HL-60 (cell line): ENCODE measurements around the gene VOPP1.

Experiments used
- CTCF ChIP-seq: IDR thresholded peaks from one replicate; pipeline ENCODE4 v1.5.1; 2011; ENCODE audit warnings: low read length, control low read depth, inconsistent platforms; ENCODE audit not compliant: insufficient read depth
- GABPA ChIP-seq: IDR thresholded peaks from 2 replicates; pipeline ENCODE4 v1.6.1; 2012; ENCODE audit warnings: low read depth
- POLR2AphosphoS5 ChIP-seq: IDR thresholded peaks from 2 replicates; pipeline ENCODE4 v1.6.1; 2012; ENCODE audit warnings: low read depth
- SPI1 ChIP-seq: IDR thresholded peaks from 2 replicates; pipeline ENCODE4 v1.6.1; 2012; ENCODE audit warnings: low read depth, mild to moderate bottlenecking, borderline replicate concordance
- TF ChIP-seq, protein P1 (sequence below): IDR thresholded peaks from 2 replicates; pipeline ENCODE4 v1.6.1; 2012; ENCODE audit warnings: low read depth; ENCODE audit not compliant: insufficient replicate concordance

GRCh38 chr7:55473932-55474331 lies 98.4 kb downstream of the VOPP1 start:
- TF ChIP-seq CTCF, result no peak
- no peak for TF ChIP-seq POLR2AphosphoS5
- TF ChIP-seq, protein P1, sequence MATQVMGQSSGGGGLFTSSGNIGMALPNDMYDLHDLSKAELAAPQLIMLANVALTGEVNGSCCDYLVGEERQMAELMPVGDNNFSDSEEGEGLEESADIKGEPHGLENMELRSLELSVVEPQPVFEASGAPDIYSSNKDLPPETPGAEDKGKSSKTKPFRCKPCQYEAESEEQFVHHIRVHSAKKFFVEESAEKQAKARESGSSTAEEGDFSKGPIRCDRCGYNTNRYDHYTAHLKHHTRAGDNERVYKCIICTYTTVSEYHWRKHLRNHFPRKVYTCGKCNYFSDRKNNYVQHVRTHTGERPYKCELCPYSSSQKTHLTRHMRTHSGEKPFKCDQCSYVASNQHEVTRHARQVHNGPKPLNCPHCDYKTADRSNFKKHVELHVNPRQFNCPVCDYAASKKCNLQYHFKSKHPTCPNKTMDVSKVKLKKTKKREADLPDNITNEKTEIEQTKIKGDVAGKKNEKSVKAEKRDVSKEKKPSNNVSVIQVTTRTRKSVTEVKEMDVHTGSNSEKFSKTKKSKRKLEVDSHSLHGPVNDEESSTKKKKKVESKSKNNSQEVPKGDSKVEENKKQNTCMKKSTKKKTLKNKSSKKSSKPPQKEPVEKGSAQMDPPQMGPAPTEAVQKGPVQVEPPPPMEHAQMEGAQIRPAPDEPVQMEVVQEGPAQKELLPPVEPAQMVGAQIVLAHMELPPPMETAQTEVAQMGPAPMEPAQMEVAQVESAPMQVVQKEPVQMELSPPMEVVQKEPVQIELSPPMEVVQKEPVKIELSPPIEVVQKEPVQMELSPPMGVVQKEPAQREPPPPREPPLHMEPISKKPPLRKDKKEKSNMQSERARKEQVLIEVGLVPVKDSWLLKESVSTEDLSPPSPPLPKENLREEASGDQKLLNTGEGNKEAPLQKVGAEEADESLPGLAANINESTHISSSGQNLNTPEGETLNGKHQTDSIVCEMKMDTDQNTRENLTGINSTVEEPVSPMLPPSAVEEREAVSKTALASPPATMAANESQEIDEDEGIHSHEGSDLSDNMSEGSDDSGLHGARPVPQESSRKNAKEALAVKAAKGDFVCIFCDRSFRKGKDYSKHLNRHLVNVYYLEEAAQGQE, result no peak
- no peak for TF ChIP-seq GABPA
- TF ChIP-seq SPI1, result no peak
